HTERT RPE-1 (cell line): ENCODE measurements around the gene MPHOSPH9.

Source experiments
- in situ Hi-C: fragments of 300-500 bp; cut with MboI; formaldehyde crosslinking; loops from 4 replicates; pipeline ENCODE4 v1.14.3; 2020; ENCODE audit warnings: low sequenced_read_pairs

Gene MPHOSPH9

DNA sequence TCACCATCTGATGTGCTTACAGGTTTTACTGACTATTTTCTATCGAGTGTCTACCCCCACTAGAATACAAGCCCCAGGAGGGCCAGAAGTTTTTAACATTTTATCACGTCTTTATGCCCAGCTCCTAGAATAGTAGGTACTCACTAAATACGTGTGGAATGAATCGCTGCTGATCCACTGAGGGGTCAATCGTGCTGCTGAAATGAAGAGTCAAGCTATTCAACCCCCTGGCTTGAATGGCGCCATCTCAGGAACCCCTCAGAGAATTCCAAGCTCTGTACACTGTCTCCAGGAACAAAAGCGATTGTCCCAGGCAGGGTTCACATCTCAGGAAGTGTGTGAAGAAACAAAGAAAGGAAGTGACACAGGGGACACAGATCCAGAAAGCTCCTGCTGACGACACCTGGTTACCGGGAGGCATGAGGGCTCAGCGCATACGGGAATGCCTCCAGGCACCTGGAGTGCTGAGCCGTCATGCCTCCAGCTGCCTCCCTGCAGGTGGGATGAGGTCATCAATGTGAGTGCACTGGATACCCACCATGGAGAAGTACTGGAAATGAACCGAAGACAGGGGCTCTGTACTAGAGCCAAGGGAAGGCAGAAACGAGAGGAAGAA, 127.6 kb downstream of the MPHOSPH9 start:
- in situ Hi-C loops, result no loop called here

DNA sequence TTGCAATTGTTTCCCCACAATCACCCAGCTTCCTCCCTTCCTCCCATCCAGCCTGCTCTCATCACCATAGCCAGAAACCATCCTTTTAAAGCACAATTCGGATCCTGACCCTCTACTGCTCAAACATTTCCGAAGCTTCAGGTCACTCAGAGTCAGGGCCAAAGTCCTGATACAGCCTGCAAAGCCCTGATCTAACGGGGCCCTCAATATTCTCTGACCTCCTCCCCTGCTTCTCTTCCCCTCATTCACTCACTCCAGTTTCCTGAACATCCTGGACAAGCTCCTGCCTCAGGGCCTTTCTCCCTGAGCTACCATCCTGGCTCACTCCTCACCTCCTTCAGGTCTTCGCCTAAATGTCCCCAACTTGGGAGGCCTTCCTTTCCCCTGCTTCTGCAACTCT, 128.1 kb downstream of the MPHOSPH9 start:
- in situ Hi-C loops, result no loop called here
